OCI-LY1 (cell line): Measurements from ENCODE around the gene S100A2.
"Not testable (repeated sequence)": the region's sequence is repeated elsewhere in the genome, so short reads cannot be mapped to it uniquely, and the experiment has no call there.

Source experiments
- H2AFZ ChIP-seq: fragments of 200-600 bp; sonication (generic), shearing (Covaris generic); 2 replicates; pipeline ENCODE4 v1.6.0; 2014; ENCODE audit warnings: antibody characterized with exemption, mild to moderate bottlenecking, low read length
- H3F3A ChIP-seq: fragments of 200-600 bp; sonication (generic), shearing (Covaris generic); 2 replicates; pipeline ENCODE4 v1.6.0; 2014; ENCODE audit warnings: mild to moderate bottlenecking, antibody characterized with exemption, low read length, moderate library complexity; ENCODE audit not compliant: insufficient read depth
- H3K27ac ChIP-seq: fragments of 200-600 bp; sonication (generic); 2 replicates; pipeline ENCODE4 v1.5.1; 2014; ENCODE audit warnings: low read length, mixed run types, mild to moderate bottlenecking, low read depth; ENCODE audit not compliant: poor library complexity, severe bottlenecking
- H3K27me3 ChIP-seq: fragments of 200-600 bp; sonication (generic); 2 replicates; pipeline ENCODE4 v1.6.0; 2014; ENCODE audit warnings: antibody characterized with exemption, mild to moderate bottlenecking, low read length, moderate library complexity; ENCODE audit not compliant: insufficient read depth
- H3K36me3 ChIP-seq: fragments of 200-600 bp; sonication (generic); 2 replicates; pipeline ENCODE4 v1.6.1; 2014; ENCODE audit warnings: mild to moderate bottlenecking, antibody characterized with exemption, low read length, moderate library complexity, mixed read lengths; ENCODE audit not compliant: insufficient read depth
- H3K4me1 ChIP-seq: fragments of 200-600 bp; sonication (generic); 2 replicates; pipeline ENCODE4 v1.5.1; 2014; ENCODE audit warnings: mild to moderate bottlenecking, low read length, moderate library complexity; ENCODE audit not compliant: insufficient read depth, severe bottlenecking
- H3K4me2 ChIP-seq: fragments of 200-600 bp; sonication (generic), shearing (Covaris generic); 2 replicates; pipeline ENCODE4 v1.6.1; 2014; ENCODE audit warnings: low read length
- H3K4me3 ChIP-seq: fragments of 200-600 bp; sonication (generic); 2 replicates; pipeline ENCODE4 v1.5.1; 2014; ENCODE audit warnings: low read length, low read depth, mild to moderate bottlenecking, mixed read lengths; ENCODE audit not compliant: poor library complexity, severe bottlenecking
- H3K79me2 ChIP-seq: fragments of 200-600 bp; shearing (Covaris generic); 2 replicates; pipeline ENCODE4 v1.6.1; 2016; ENCODE audit warnings: mixed run types, low read length, mixed read lengths; ENCODE audit not compliant: insufficient read depth
- H3K9ac ChIP-seq: fragments of 200-600 bp; sonication (generic), shearing (Covaris generic); 2 replicates; pipeline ENCODE4 v1.6.1; 2014; ENCODE audit warnings: mild to moderate bottlenecking, low read length, mixed read lengths
- H3K9me2 ChIP-seq: fragments of 200-600 bp; sonication (generic), shearing (Covaris generic); 2 replicates; pipeline ENCODE4 v1.6.1; 2014; ENCODE audit warnings: low read depth, mild to moderate bottlenecking, low read length, mixed read lengths
- H3K9me3 ChIP-seq: fragments of 200-600 bp; shearing (Covaris generic); 2 replicates; pipeline ENCODE4 v1.6.1; 2014; ENCODE audit warnings: low read length, mixed read lengths
- H4K20me1 ChIP-seq: fragments of 200-600 bp; sonication (generic), shearing (Covaris generic); 2 replicates; pipeline ENCODE4 v1.6.0; 2016; ENCODE audit warnings: mild to moderate bottlenecking, low read length; ENCODE audit not compliant: insufficient read depth
- CTCF ChIP-seq: fragments of 200-600 bp; sonication (generic), shearing (Covaris generic); IDR thresholded peaks from 2 replicates; pipeline ENCODE4 v1.5.1; 2017; ENCODE audit warnings: mild to moderate bottlenecking, antibody characterized with exemption, low read length, moderate library complexity, mixed read lengths
- EZH2 ChIP-seq: fragments of 200-600 bp; sonication (generic), shearing (Covaris generic); IDR thresholded peaks from 2 replicates; pipeline ENCODE4 v1.8.0; 2017; ENCODE audit warnings: borderline replicate concordance, mixed run types, mild to moderate bottlenecking, antibody characterized with exemption, low read length, moderate library complexity, mixed read lengths

The S100A2 gene

GRCh38 chr1:153577138-153577537 is 11.5 kb upstream of the S100A2 start:
- Histone ChIP-seq H3K9ac (no peak overlapping the region), H3K4me3 (no peak overlapping the region), H4K20me1 (no peaks in the 10 kb centered on the region), H3K4me2 (no peak overlapping the region), H3K27me3 (no peaks in the 10 kb centered on the region), H3K79me2 (no peaks in the 10 kb centered on the region), H3K36me3 (no peaks in the 10 kb centered on the region), H3K27ac (no peak overlapping the region), H3K9me2 (no peaks in the 10 kb centered on the region; the same call in 1 of the 2 replicates), H2AFZ (no peak overlapping the region), H3F3A (no peaks in the 10 kb centered on the region), H3K4me1 (no peaks in the 10 kb centered on the region), H3K9me3 (no peaks in the 10 kb centered on the region)
- TF ChIP-seq CTCF, result no peak
- no peak for TF ChIP-seq EZH2

- H3K4me2 ChIP-seq, H3K4me3 ChIP-seq, H2AFZ ChIP-seq, H3K27me3 ChIP-seq, H3K36me3 ChIP-seq, H4K20me1 ChIP-seq, H3K9me2 ChIP-seq, H3K79me2 ChIP-seq, H3K9ac ChIP-seq, H3K4me1 ChIP-seq, H3K9me3 ChIP-seq, H3F3A ChIP-seq, H3K27ac ChIP-seq: not testable (repeated sequence)
Measured at GRCh38 chr1:153575497-153575896, 9.9 kb upstream of the S100A2 start.

GRCh38 chr1:153575081-153575491 is 9.4 kb upstream of the S100A2 start:
- H3K4me2 ChIP-seq, H3K27ac ChIP-seq, H2AFZ ChIP-seq, H3F3A ChIP-seq, H4K20me1 ChIP-seq, H3K79me2 ChIP-seq, H3K9me2 ChIP-seq, H3K4me3 ChIP-seq, H3K9ac ChIP-seq, H3K4me1 ChIP-seq, H3K9me3 ChIP-seq, H3K27me3 ChIP-seq, H3K36me3 ChIP-seq: not testable (repeated sequence)

GRCh38 chr1:153573351-153573750 is 7.7 kb upstream of the S100A2 start:
- Histone ChIP-seq H3K9ac (no peak overlapping the region), H3K4me3 (no peak overlapping the region), H3K9me2 (no peaks in the 10 kb centered on the region), H3K4me1 (no peaks in the 10 kb centered on the region), H3K27me3 (no peaks in the 10 kb centered on the region), H3K4me2 (no peak overlapping the region), H3K79me2 (no peaks in the 10 kb centered on the region), H2AFZ (no peak overlapping the region), H3K27ac (no peak overlapping the region), H3K9me3 (no peaks in the 10 kb centered on the region), H3F3A (no peaks in the 10 kb centered on the region), H3K36me3 (no peaks in the 10 kb centered on the region), H4K20me1 (no peaks in the 10 kb centered on the region)
- TF ChIP-seq CTCF, result no peak
- TF ChIP-seq EZH2, result no peak
